Retina (tissue), 1 donor: ENCODE measurements around the gene ANK2.
"Not testable (repeated sequence)": the region's sequence is repeated elsewhere in the genome, so short reads cannot be mapped to it uniquely, and the experiment has no call there.

Source experiments
- DNase-seq: peaks from one replicate; pipeline ENCODE4 v3.0.0-alpha.2; 2016

The ANK2 gene

GRCh38 chr4:113052379-113052951 is 3.0 kb downstream of the ANK2 start:
- no peak for DNase-seq

GRCh38 chr4:113053883-113054282 is 4.4 kb downstream of the ANK2 start:
- DNase-seq = no peak

GRCh38 chr4:113056318-113056717 is 6.9 kb downstream of the ANK2 start:
- no peak for DNase-seq

- DNase-seq = no peak
Observed at GRCh38 chr4:113057891-113058290, 8.4 kb downstream of the ANK2 start.

- DNase-seq = no peak
Observed at GRCh38 chr4:113059449-113060182, 10.2 kb downstream of the ANK2 start.

- no peak for DNase-seq
Observed at GRCh38 chr4:113060853-113061252, 11.4 kb downstream of the ANK2 start.

GRCh38 chr4:113064244-113064643 is 14.8 kb downstream of the ANK2 start:
- no peak for DNase-seq

- DNase-seq = no peak
Observed at GRCh38 chr4:113065629-113066028, 16.2 kb downstream of the ANK2 start.

GRCh38 chr4:113068771-113069170 is 19.3 kb downstream of the ANK2 start:
- not testable (repeated sequence) for DNase-seq

- DNase-seq = no peak
Observed at GRCh38 chr4:113069212-113069892, 19.9 kb downstream of the ANK2 start.

GRCh38 chr4:113070755-113071154 is 21.3 kb downstream of the ANK2 start:
- DNase-seq = peak; percentile 47

GRCh38 chr4:113071274-113071673 is 21.8 kb downstream of the ANK2 start:
- DNase-seq = peak; percentile 61

GRCh38 chr4:113071805-113072204 is 22.4 kb downstream of the ANK2 start:
- DNase-seq = no peak

GRCh38 chr4:113073451-113074005 is 24.1 kb downstream of the ANK2 start:
- peak; percentile 84 for DNase-seq

- DNase-seq = peak; percentile 63
Observed at GRCh38 chr4:113077575-113077974, 28.1 kb downstream of the ANK2 start.

- DNase-seq = no peak
Observed at GRCh38 chr4:113078066-113078465, 28.6 kb downstream of the ANK2 start.

- no peak for DNase-seq
Observed at GRCh38 chr4:113080050-113080449, 30.6 kb downstream of the ANK2 start.

GRCh38 chr4:113080624-113081023 is 31.2 kb downstream of the ANK2 start:
- no peak for DNase-seq

- no peak for DNase-seq
Observed at GRCh38 chr4:113083346-113083745, 33.9 kb downstream of the ANK2 start.

- DNase-seq = no peak
Observed at GRCh38 chr4:113086172-113086695, 36.8 kb downstream of the ANK2 start.

GRCh38 chr4:113088050-113088449 is 38.6 kb downstream of the ANK2 start:
- no peak for DNase-seq

- DNase-seq = no peak
Observed at GRCh38 chr4:113090954-113091353, 41.5 kb downstream of the ANK2 start.

GRCh38 chr4:113094331-113094730 is 44.9 kb downstream of the ANK2 start:
- peak; percentile 48 for DNase-seq

- DNase-seq = no peak
Observed at GRCh38 chr4:113094802-113095201, 45.3 kb downstream of the ANK2 start.
